ENCODE results near the gene PRM1. TPM values are rescaled to one million over a fixed set of nuclear protein-coding genes. Genes with fewer than 3 reads are reported as not detected.

The PRM1 gene
- total RNA-seq, 1 donor from 2014 or later: not detected

DNA sequence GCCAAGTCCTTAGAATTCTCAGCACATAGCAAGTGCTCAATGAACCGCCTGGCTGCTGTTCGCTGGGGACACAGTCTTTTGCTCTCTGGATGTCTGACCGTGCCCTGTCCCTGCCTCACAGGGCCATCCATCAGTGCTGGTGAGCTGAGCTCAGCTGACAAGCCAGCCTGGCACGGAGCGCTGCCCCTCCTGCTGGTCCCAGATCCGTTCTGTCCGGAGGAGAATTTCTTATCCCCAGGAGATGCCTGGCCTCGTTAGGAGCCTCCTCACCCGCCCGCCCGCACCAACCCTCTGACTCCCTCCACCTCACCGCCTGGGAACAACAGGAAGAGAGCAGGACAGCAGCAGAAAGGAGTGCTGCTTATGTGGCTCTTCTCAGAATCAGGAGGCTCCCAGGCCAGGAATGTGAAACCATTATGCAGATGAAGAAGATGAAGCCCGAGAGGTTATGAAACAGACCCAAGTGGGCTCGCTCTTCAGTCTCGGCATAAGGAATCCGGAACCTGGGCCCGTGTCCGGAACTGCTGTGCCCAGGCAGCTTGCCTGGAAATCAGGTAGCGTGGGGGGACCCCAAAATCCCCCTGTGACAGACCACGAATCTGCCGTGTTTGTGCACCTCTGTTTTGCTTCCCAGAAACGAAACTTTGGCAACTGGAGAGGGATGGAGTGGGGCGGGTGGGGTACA, 35.3 kb upstream of the PRM1 start:
- H3K27me3 ChIP-seq (ENCODE audit: control insufficient read depth, insufficient read depth, low read length): no peaks in the 10 kb centered on the region
- TF ChIP-seq, protein P1, sequence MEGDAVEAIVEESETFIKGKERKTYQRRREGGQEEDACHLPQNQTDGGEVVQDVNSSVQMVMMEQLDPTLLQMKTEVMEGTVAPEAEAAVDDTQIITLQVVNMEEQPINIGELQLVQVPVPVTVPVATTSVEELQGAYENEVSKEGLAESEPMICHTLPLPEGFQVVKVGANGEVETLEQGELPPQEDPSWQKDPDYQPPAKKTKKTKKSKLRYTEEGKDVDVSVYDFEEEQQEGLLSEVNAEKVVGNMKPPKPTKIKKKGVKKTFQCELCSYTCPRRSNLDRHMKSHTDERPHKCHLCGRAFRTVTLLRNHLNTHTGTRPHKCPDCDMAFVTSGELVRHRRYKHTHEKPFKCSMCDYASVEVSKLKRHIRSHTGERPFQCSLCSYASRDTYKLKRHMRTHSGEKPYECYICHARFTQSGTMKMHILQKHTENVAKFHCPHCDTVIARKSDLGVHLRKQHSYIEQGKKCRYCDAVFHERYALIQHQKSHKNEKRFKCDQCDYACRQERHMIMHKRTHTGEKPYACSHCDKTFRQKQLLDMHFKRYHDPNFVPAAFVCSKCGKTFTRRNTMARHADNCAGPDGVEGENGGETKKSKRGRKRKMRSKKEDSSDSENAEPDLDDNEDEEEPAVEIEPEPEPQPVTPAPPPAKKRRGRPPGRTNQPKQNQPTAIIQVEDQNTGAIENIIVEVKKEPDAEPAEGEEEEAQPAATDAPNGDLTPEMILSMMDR (IDR thresholded peaks at IDR 0.05; ENCODE audit: insufficient read depth, low read length, severe bottlenecking): no peak
- no peak overlapping the region for H3K4me3 ChIP-seq (ENCODE audit: low read depth, low read length)
- H3K36me3 ChIP-seq (ENCODE audit: control insufficient read depth, insufficient read depth, low read length): no peaks in the 10 kb centered on the region
- no peak for DNase-seq (ENCODE audit: low read depth)
- FAIRE-seq: no peak

DNA sequence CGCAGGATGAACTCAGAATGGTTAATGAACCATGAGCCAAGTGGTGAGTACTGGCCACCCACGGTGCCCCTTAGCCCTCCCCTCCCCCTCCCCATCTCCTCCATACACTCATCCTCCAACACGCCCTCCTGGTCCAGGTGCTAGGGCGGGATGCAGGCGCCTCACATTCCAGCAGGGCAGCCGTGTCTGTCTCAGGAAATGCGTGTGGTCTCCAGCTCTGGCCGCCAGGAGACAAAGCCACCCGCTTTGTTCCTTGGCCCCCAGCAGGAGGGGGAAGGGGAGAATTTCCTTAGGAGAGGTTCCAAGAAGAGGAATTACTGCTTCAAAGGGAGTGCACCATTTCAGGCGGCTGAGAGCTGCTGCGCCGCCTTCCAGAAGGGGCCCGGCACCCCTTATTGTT, 34.4 kb upstream of the PRM1 start:
- H3K4me3 ChIP-seq (ENCODE audit: low read depth, low read length): no peak overlapping the region
- TF ChIP-seq, protein P1 (IDR thresholded peaks at IDR 0.05; ENCODE audit: insufficient read depth, low read length, severe bottlenecking): peak; percentile 2
- DNase-seq (ENCODE audit: low read depth) (no peak), FAIRE-seq (no peak)
- H3K36me3 ChIP-seq (ENCODE audit: control insufficient read depth, insufficient read depth, low read length): no peaks in the 10 kb centered on the region
- no peaks in the 10 kb centered on the region for H3K27me3 ChIP-seq (ENCODE audit: control insufficient read depth, insufficient read depth, low read length)

DNA sequence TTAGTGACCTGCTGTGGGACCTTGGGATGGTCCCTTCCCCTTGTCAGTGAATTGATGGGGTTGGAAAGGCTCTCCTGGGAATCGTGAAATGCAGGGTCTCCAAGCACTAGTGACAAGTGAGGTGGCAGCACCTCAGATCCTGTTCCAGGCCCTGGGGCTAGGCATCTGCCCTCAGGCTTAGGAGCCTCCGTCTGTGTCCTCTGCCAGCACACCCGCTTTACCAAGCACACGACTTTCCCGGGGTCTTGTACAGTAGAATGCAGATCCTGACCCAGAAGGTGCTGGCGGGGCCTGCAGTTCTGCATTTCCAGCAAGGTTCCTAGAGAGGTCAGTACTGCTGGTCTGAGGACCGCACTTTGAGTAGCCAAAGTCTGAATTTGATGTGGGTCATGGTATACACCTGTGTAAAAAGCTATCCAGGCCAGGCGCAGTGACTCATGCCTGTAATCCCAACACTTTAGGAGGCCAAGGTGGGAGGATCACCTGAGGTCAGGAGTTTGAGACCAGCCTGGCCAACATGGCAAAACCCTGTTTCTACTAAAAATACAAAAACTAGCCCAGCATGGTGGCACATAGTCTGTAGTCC, 33.3 kb upstream of the PRM1 start:
- DNase-seq (ENCODE audit: low read depth) (no peak), FAIRE-seq (no peak)
- no peaks in the 10 kb centered on the region for H3K27me3 ChIP-seq (ENCODE audit: control insufficient read depth, insufficient read depth, low read length)
- no peaks in the 10 kb centered on the region for H3K36me3 ChIP-seq (ENCODE audit: control insufficient read depth, insufficient read depth, low read length)
- TF ChIP-seq, protein P1 (IDR thresholded peaks at IDR 0.05; ENCODE audit: insufficient read depth, low read length, severe bottlenecking): no peak
- no peak overlapping the region for H3K4me3 ChIP-seq (ENCODE audit: low read depth, low read length)

DNA sequence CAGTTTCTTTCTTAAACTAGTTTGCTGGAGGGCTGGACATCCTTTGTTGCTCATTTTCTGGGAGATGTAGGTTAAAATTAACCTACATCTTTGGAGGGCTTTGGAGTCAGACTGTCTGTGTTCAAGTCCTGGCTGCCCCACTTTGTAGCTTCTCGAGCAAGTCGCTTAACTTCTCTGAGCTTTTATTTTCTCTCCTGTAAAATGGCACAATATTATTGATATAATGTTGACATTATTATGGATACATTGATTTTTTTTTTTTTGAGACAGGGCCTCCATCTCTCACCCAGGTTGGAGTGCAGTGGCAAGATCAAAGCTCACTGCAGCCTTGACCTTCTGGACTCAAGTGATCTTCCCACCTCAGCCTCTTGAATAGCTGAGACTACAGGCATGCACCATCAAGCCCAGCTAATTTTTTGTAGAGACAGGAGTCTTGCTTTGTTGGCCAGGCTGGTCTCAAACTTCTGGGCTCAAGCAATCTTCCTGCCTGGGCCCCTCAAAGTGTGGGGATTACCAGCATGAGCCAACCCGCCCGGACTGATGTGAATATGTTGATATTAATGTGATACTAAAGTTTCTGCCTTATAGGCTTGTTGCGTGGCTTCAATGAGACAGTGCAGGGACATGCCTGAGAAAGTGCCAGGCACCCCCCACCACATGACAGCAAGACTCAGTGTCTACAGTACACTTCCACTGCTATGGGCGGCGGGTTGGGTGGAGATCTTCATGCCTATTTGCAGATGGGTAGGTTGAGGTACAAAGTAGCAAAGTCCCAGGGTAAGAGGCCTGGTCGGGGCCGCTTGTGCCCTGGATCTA, 32.6 kb upstream of the PRM1 start:
- no peak overlapping the region for H3K4me3 ChIP-seq (ENCODE audit: low read depth, low read length)
- FAIRE-seq (no peak), DNase-seq (ENCODE audit: low read depth) (no peak)
- no peaks in the 10 kb centered on the region for H3K27me3 ChIP-seq (ENCODE audit: control insufficient read depth, insufficient read depth, low read length)
- TF ChIP-seq, protein P1 (IDR thresholded peaks at IDR 0.05; ENCODE audit: insufficient read depth, low read length, severe bottlenecking): no peak
- H3K36me3 ChIP-seq (ENCODE audit: control insufficient read depth, insufficient read depth, low read length): no peaks in the 10 kb centered on the region

DNA sequence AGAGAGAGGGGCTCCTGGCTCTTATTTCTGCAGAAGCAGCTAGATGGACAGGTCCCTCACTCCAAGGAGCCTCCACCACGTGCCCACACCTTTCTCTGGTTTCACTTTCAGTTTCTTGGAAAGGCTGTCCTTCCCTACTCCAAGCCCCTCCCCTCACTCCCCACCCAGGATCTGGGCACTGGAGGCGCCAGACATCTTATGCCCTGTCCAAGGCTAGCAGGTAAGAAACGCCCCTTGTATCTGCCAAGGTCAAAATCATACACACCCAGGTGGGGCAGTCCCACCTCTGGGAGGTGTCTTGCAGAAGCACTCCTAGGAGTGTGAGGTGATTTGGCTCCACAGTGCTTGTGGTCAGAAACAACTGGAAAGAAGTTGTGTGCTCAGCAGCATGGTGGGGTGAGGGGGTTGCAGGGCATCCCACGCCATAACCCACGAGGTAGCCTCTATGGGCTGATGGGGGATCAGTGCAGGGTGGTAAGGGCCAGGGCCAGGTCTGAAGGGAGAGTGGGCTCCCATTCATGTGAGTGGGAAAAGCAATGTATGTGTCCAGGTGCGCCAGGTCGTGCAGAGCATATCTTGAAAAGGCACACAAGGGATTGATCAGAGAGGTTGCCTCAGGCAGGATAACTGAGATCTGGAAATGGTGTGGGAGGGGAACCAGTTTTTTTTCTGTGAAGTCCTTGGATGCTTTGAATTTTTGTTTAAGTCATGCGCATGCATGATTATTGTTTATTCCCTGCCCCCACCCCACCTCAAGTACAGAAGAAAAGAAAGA, 31.8 kb upstream of the PRM1 start:
- TF ChIP-seq, protein P1 (IDR thresholded peaks at IDR 0.05; ENCODE audit: insufficient read depth, low read length, severe bottlenecking): no peak
- no peaks in the 10 kb centered on the region for H3K27me3 ChIP-seq (ENCODE audit: control insufficient read depth, insufficient read depth, low read length)
- no peak overlapping the region for H3K4me3 ChIP-seq (ENCODE audit: low read depth, low read length)
- DNase-seq (ENCODE audit: low read depth) (no peak), FAIRE-seq (no peak)
- no peaks in the 10 kb centered on the region for H3K36me3 ChIP-seq (ENCODE audit: control insufficient read depth, insufficient read depth, low read length)

Measured in bronchial epithelial cell (primary cell).